Keratinocyte (primary cell): ENCODE data around the gene HS3ST6. TPM values are rescaled to one million over a fixed set of nuclear protein-coding genes. Genes with fewer than 3 reads are reported as not detected.

Source experiments
- DNase-seq: peaks from one replicate; pipeline ENCODE4 v3.0.0-alpha.2; 2011; ENCODE audit warnings: low read depth, missing footprints, low spot score
- FAIRE-seq: peaks from 2 replicates; lab custom pipeline; 2011; peaks lifted over from hg19 to GRCh38; lab: Jason Lieb, UNC
- H2AFZ ChIP-seq: 2 replicates; pipeline ENCODE4 v1.6.0; 2012; ENCODE audit warnings: low read length, control low read depth, inconsistent platforms; ENCODE audit not compliant: control insufficient read depth
- H3K27ac ChIP-seq: 2 replicates; pipeline ENCODE4 v1.5.1; 2011; ENCODE audit warnings: low read length; ENCODE audit not compliant: control insufficient read depth, insufficient read depth
- H3K27me3 ChIP-seq: 3 replicates; pipeline ENCODE4 v1.6.0; 2011; ENCODE audit warnings: low read length; ENCODE audit not compliant: control insufficient read depth, insufficient read depth; ENCODE audit errors: extremely low read depth
- H3K36me3 ChIP-seq, 2 experiments: 2 replicates in 1 of 2; 3 replicates in 1 of 2; pipeline ENCODE4 v1.5.1; 2011; ENCODE audit warnings: low read length in 2 of 2, mild to moderate bottlenecking in 1 of 2; ENCODE audit not compliant: control insufficient read depth in 2 of 2, insufficient read depth in 2 of 2; ENCODE audit errors: extremely low read depth in 1 of 2
- H3K4me1 ChIP-seq: 3 replicates; pipeline ENCODE4 v1.5.1; 2011; ENCODE audit warnings: low read length; ENCODE audit not compliant: control insufficient read depth, insufficient read depth; ENCODE audit errors: extremely low read depth
- H3K4me2 ChIP-seq: 3 replicates; pipeline ENCODE4 v1.6.0; 2011; ENCODE audit warnings: low read depth, low read length; ENCODE audit not compliant: control insufficient read depth, insufficient read depth; ENCODE audit errors: extremely low read depth
- H3K4me3 ChIP-seq, 3 experiments: fragments of 200-600 bp in 1 of 3; sonication (generic) in 1 of 3; 2 replicates in 2 of 3; 3 replicates in 1 of 3; pipeline ENCODE4 v1.5.1; 2011 to 2016; ENCODE audit warnings: low read length in 3 of 3, mild to moderate bottlenecking in 3 of 3, control low read depth in 2 of 3, inconsistent platforms in 1 of 3, low read depth in 1 of 3, mixed read lengths in 1 of 3, mixed run types in 1 of 3, moderate library complexity in 1 of 3; ENCODE audit not compliant: control insufficient read depth in 2 of 3, insufficient read depth in 2 of 3; ENCODE audit errors: extremely low read depth in 1 of 3
- H3K79me2 ChIP-seq: 2 replicates; pipeline ENCODE4 v1.6.0; 2012; ENCODE audit warnings: low read length; ENCODE audit not compliant: control insufficient read depth, insufficient read depth
- H3K9ac ChIP-seq: 3 replicates; pipeline ENCODE4 v1.6.0; 2011; ENCODE audit warnings: low read length; ENCODE audit not compliant: control insufficient read depth, insufficient read depth; ENCODE audit errors: extremely low read depth
- H3K9me1 ChIP-seq: 3 replicates; pipeline ENCODE4 v1.6.0; 2011; ENCODE audit warnings: low read length; ENCODE audit not compliant: control insufficient read depth, insufficient read depth; ENCODE audit errors: extremely low read depth
- H3K9me3 ChIP-seq: 2 replicates; pipeline ENCODE4 v1.5.1; 2012; ENCODE audit warnings: low read depth, low read length; ENCODE audit not compliant: control insufficient read depth
- H4K20me1 ChIP-seq: 3 replicates; pipeline ENCODE4 v1.6.0; 2011; ENCODE audit warnings: low read length; ENCODE audit not compliant: control insufficient read depth, insufficient read depth; ENCODE audit errors: extremely low read depth
- CTCF ChIP-seq, 3 experiments: IDR thresholded peaks in 1 of 3; conservative IDR thresholded peaks in 1 of 3; optimal IDR thresholded peaks in 1 of 3; 2 replicates in 2 of 3; 3 replicates in 1 of 3; pipeline versions ENCODE3 to v1.5.1; 2011; ENCODE audit warnings: low read length in 3 of 3, mild to moderate bottlenecking in 3 of 3, moderate library complexity in 2 of 3, control low read depth in 1 of 3, inconsistent platforms in 1 of 3; ENCODE audit not compliant: insufficient read depth in 2 of 3; ENCODE audit errors: extremely low read depth in 1 of 3
- EZH2 ChIP-seq: IDR thresholded peaks from one replicate; pipeline ENCODE4 v1.6.1; 2012; ENCODE audit warnings: inconsistent platforms, mild to moderate bottlenecking, low read length, moderate library complexity
- dilution Hi-C: fragments of 300-500 bp; cut with MboI; formaldehyde crosslinking; loops from one replicate; pipeline ENCODE4 v1.7.0; 2020; ENCODE audit warnings: low sequenced_read_pairs; ENCODE audit not compliant: extremely low pct_ligation_motif_present
- polyA minus RNA-seq, 3 experiments: library from RNA; depleted of rRNA, polyadenylated mRNA; stranded (reverse); fragments of >200 nt; gene quantifications; 1 replicate in 1 of 3; 2 replicates in 1 of 3; 3 replicates in 1 of 3; pipeline ENCODE4 v1.2.3, GENCODE V29; 2011
- polyA plus RNA-seq, 5 experiments: library from polyadenylated mRNA; depleted of rRNA in 3 of 5; stranded (reverse) in 3 of 5; stranded (forward) in 1 of 5; unstranded in 1 of 5; fragments of >200 nt; gene quantifications; 1 replicate in 1 of 5; 2 replicates in 3 of 5; 3 replicates in 1 of 5; pipeline versions ENCODE4 v1.2.1 to v1.2.3, GENCODE V29; 2011 to 2012; ENCODE audit warnings: missing spikeins in 2 of 5, low read depth in 1 of 5, low replicate concordance in 1 of 5

The HS3ST6 gene
- polyA plus RNA-seq (0.09 TPM in 1 of 3 replicates, not detected in the others), polyA minus RNA-seq (not detected in 3 replicates)
- 2.0 TPM for polyA plus RNA-seq (2011; ENCODE audit: low read depth)
- 0.05 TPM in 2 replicates for polyA plus RNA-seq (2011; cell fraction: cytosol; rRNA removed)
- 0.09 TPM in 1 of 2 replicates, not detected in the other for polyA plus RNA-seq (2011; cell fraction: nucleus; rRNA removed)
- polyA plus RNA-seq (2012; ENCODE audit: low replicate concordance): 0.08 and 8.9 TPM in 2 replicates
- polyA minus RNA-seq (2011; cell fraction: cytosol; rRNA and poly(A)+ RNA removed): not detected
- 0.32 TPM in 1 of 2 replicates, not detected in the other for polyA minus RNA-seq (2011; cell fraction: nucleus; rRNA and poly(A)+ RNA removed)

GRCh38 chr16:1918351-1919326 lies at the start of gene HS3ST6:
Gene HS3ST6 (minus strand): TSS chr16:1918415. CDS start chr16:1918323, 92 bp downstream.
- Histone ChIP-seq H3K27me3 (peaks cover 80% of the 10 kb centered on the region), H3K4me3 (no peak within 1 kb of the TSS), H3K9me1 (no peaks in the 10 kb centered on the region), H3K79me2 (no peaks in the 10 kb centered on the region), H3K4me1 (peaks cover 3% of the 10 kb centered on the region), H3K4me2 (no peak within 1 kb of the TSS), H3K36me3 (no peaks in the 10 kb centered on the region), H3K9ac (no peak within 1 kb of the TSS), H2AFZ (no peak within 1 kb of the TSS), H3K27ac (no peak within 1 kb of the TSS), H4K20me1 (no peaks in the 10 kb centered on the region), H3K9me3 (no peaks in the 10 kb centered on the region)
- dilution Hi-C loops: no loop called here
- DNase-seq (no peak), FAIRE-seq (no peak)
- peak; percentile 85 for TF ChIP-seq EZH2
- no peak for TF ChIP-seq CTCF (optimal IDR thresholded peaks at IDR 0.05 in 1 of 3, IDR thresholded peaks at IDR 0.05 in 1 of 3, conservative IDR thresholded peaks at IDR 0.05 in 1 of 3; ENCODE audit: extremely low read depth in 1 of 3, insufficient read depth in 2 of 3, low read length in 3 of 3)

GRCh38 chr16:1966460-1966859 lies 48.2 kb upstream of the HS3ST6 start, which contains the start of gene RNF151:
Gene RNF151 (plus strand): TSS chr16:1966856. CDS start chr16:1966882, 26 bp downstream.
- peaks cover 16 to 26% of the 10 kb centered on the region in 2 experiments for H3K36me3 ChIP-seq
- DNase-seq (no peak), FAIRE-seq (no peak)
- H3K9ac ChIP-seq: peak within 1 kb of the TSS; percentile 85
- H3K9me1 ChIP-seq: peaks cover 3% of the 10 kb centered on the region
- dilution Hi-C loops: no loop called here
- peak within 1 kb of the TSS; percentile 69 to 85 (median 79) for H3K4me3 ChIP-seq
- peaks cover 49% of the 10 kb centered on the region for H3K79me2 ChIP-seq
- H3K4me2 ChIP-seq: peak within 1 kb of the TSS; percentile 99
- H3K27me3 ChIP-seq: no peaks in the 10 kb centered on the region
- peaks cover 28% of the 10 kb centered on the region for H3K4me1 ChIP-seq
- H3K9me3 ChIP-seq: no peaks in the 10 kb centered on the region
- peak within 1 kb of the TSS; percentile 88 for H3K27ac ChIP-seq
- H4K20me1 ChIP-seq: peaks cover 19% of the 10 kb centered on the region
- H2AFZ ChIP-seq: no peak within 1 kb of the TSS
- TF ChIP-seq EZH2 (no peak), CTCF (optimal IDR thresholded peaks at IDR 0.05 in 1 of 3, IDR thresholded peaks at IDR 0.05 in 1 of 3, conservative IDR thresholded peaks at IDR 0.05 in 1 of 3; ENCODE audit: extremely low read depth in 1 of 3, insufficient read depth in 2 of 3, low read length in 3 of 3) (no peak)
